H9 (cell line): ENCODE data around the gene AATK. TPM values are rescaled to one million over a fixed set of nuclear protein-coding genes. Genes with fewer than 3 reads are reported as not detected.

ENCODE experiments used
- DNase-seq: peaks from one replicate; pipeline ENCODE4 v3.0.0-alpha.2; 2017
- H2AFZ ChIP-seq: one replicate; pipeline ENCODE4 v1.6.1; 2013; ENCODE audit warnings: mild to moderate bottlenecking, low read length, control low read depth, moderate library complexity
- H2AK5ac ChIP-seq: 2 replicates; pipeline ENCODE4 v1.6.1; 2013; ENCODE audit warnings: low read length, control low read depth, mixed read lengths; ENCODE audit not compliant: insufficient read length
- H2BK120ac ChIP-seq: one replicate; pipeline ENCODE4 v1.6.1; 2013; ENCODE audit warnings: low read depth, mild to moderate bottlenecking, low read length, control low read depth, inconsistent platforms; ENCODE audit not compliant: poor library complexity, severe bottlenecking
- H2BK12ac ChIP-seq: 2 replicates; pipeline ENCODE4 v1.6.1; 2013; ENCODE audit warnings: low read length, control low read depth, mixed read lengths, low read depth; ENCODE audit not compliant: insufficient read length
- H2BK15ac ChIP-seq: 2 replicates; pipeline ENCODE4 v1.6.1; 2013; ENCODE audit warnings: low read depth, low read length, control low read depth
- H2BK20ac ChIP-seq: one replicate; pipeline ENCODE4 v1.6.1; 2013; ENCODE audit warnings: low read depth, mild to moderate bottlenecking, low read length, control low read depth, inconsistent platforms; ENCODE audit not compliant: poor library complexity, severe bottlenecking
- H2BK5ac ChIP-seq: 2 replicates; pipeline ENCODE4 v1.6.1; 2013; ENCODE audit warnings: low read length, control low read depth, mixed read lengths; ENCODE audit not compliant: insufficient read length
- H3K14ac ChIP-seq: 2 replicates; pipeline ENCODE4 v1.6.1; 2013; ENCODE audit warnings: low read length, control low read depth; ENCODE audit not compliant: insufficient read depth
- H3K18ac ChIP-seq: 2 replicates; pipeline ENCODE4 v1.6.1; 2013; ENCODE audit warnings: low read depth, mild to moderate bottlenecking, mixed read lengths, low read length, control low read depth; ENCODE audit not compliant: insufficient read length
- H3K23ac ChIP-seq: 2 replicates; pipeline ENCODE4 v1.6.1; 2013; ENCODE audit warnings: low read length, control low read depth, mixed read lengths, low read depth; ENCODE audit not compliant: insufficient read length
- H3K23me2 ChIP-seq: 2 replicates; pipeline ENCODE4 v1.6.1; 2013; ENCODE audit warnings: low read depth, mild to moderate bottlenecking, mixed read lengths, low read length, control low read depth; ENCODE audit not compliant: insufficient read length, poor library complexity, severe bottlenecking
- H3K27ac ChIP-seq: 2 replicates; pipeline ENCODE4 v1.5.1; 2013; ENCODE audit warnings: low read length, control low read depth, mixed read lengths, low read depth; ENCODE audit not compliant: insufficient read length
- H3K27me3 ChIP-seq: 2 replicates; pipeline ENCODE4 v1.6.1; 2013; ENCODE audit warnings: low read length, control low read depth, inconsistent platforms; ENCODE audit not compliant: insufficient read depth
- H3K4ac ChIP-seq: 2 replicates; pipeline ENCODE4 v1.6.1; 2013; ENCODE audit warnings: low read depth, mild to moderate bottlenecking, control low read depth, inconsistent platforms, low read length, moderate library complexity
- H3K4me1 ChIP-seq: 2 replicates; pipeline ENCODE4 v1.6.1; 2013; ENCODE audit warnings: low read length, control low read depth, inconsistent platforms; ENCODE audit not compliant: insufficient read depth
- H3K4me2 ChIP-seq: 2 replicates; pipeline ENCODE4 v1.6.1; 2013; ENCODE audit warnings: low read length, control low read depth, mixed read lengths; ENCODE audit not compliant: insufficient read length, insufficient read depth
- H3K56ac ChIP-seq: 2 replicates; pipeline ENCODE4 v1.6.1; 2013; ENCODE audit warnings: low read depth, mild to moderate bottlenecking, mixed read lengths, low read length, control low read depth; ENCODE audit not compliant: insufficient read length
- H3K79me1 ChIP-seq: 2 replicates; pipeline ENCODE4 v1.6.1; 2013; ENCODE audit warnings: low read depth, mild to moderate bottlenecking, moderate library complexity, low read length, control low read depth, inconsistent platforms; ENCODE audit not compliant: insufficient read depth, poor library complexity, severe bottlenecking
- H3K79me2 ChIP-seq: 2 replicates; pipeline ENCODE4 v1.6.1; 2013; ENCODE audit warnings: low read length, control low read depth, inconsistent platforms; ENCODE audit not compliant: insufficient read depth
- H3K9ac ChIP-seq: 2 replicates; pipeline ENCODE4 v1.6.1; 2013; ENCODE audit warnings: low read length, control low read depth, mixed read lengths; ENCODE audit not compliant: insufficient read length; ENCODE audit errors: extremely low read depth
- H3K9me3 ChIP-seq: one replicate; pipeline ENCODE4 v1.6.1; 2013; ENCODE audit warnings: low read depth, low read length, inconsistent platforms; ENCODE audit not compliant: control insufficient read depth
- H3T11ph ChIP-seq: one replicate; pipeline ENCODE4 v1.6.1; 2013; ENCODE audit warnings: mild to moderate bottlenecking, low read length, control low read depth, inconsistent platforms
- H4K20me1 ChIP-seq: one replicate; pipeline ENCODE4 v1.6.1; 2013; ENCODE audit not compliant: control insufficient read depth, insufficient read length, insufficient read depth
- H4K5ac ChIP-seq: 2 replicates; pipeline ENCODE4 v1.6.1; 2013; ENCODE audit warnings: low read depth, mild to moderate bottlenecking, mixed read lengths, low read length, control low read depth; ENCODE audit not compliant: insufficient read length
- H4K8ac ChIP-seq: replicated peaks from 2 replicates; pipeline ENCODE4 v1.6.1; 2013; ENCODE audit warnings: low read length, control low read depth, mixed read lengths, low read depth; ENCODE audit not compliant: insufficient read length
- H4K91ac ChIP-seq: 2 replicates; pipeline ENCODE4 v1.6.1; 2013; ENCODE audit warnings: low read depth, mild to moderate bottlenecking, moderate library complexity, mixed read lengths, low read length, control low read depth; ENCODE audit not compliant: insufficient read length
- H3K27ac Mint-ChIP-seq, 3 experiments: 2 replicates in 2 of 3; 3 replicates in 1 of 3; pipeline ENCODE4 v1.8.0; 2020 to 2021; ENCODE audit warnings: mixed read lengths in 3 of 3, mild to moderate bottlenecking in 1 of 3, moderate library complexity in 1 of 3
- H3K27me3 Mint-ChIP-seq: 2 replicates; pipeline ENCODE4 v1.8.0; 2021; ENCODE audit warnings: low read depth, mild to moderate bottlenecking, moderate library complexity, mixed read lengths
- H3K36me3 Mint-ChIP-seq, 3 experiments: 2 replicates in 2 of 3; 3 replicates in 1 of 3; pipeline ENCODE4 v1.8.0; 2020 to 2021; ENCODE audit warnings: low read depth in 3 of 3, mixed read lengths in 3 of 3; ENCODE audit not compliant: insufficient read depth in 1 of 3
- H3K4me1 Mint-ChIP-seq, 2 experiments: 2 replicates each; pipeline ENCODE4 v1.8.0; 2020; ENCODE audit warnings: mixed read lengths in 2 of 2
- H3K4me3 Mint-ChIP-seq, 2 experiments: 2 replicates in 1 of 2; 3 replicates in 1 of 2; pipeline ENCODE4 v1.8.0; 2020 to 2021; ENCODE audit warnings: mild to moderate bottlenecking in 2 of 2, mixed read lengths in 2 of 2, moderate library complexity in 1 of 2
- H3K9me3 Mint-ChIP-seq, 2 experiments: 2 replicates in 1 of 2; 3 replicates in 1 of 2; pipeline ENCODE4 v1.8.0; 2020; ENCODE audit warnings: mild to moderate bottlenecking in 2 of 2, mixed read lengths in 2 of 2, moderate library complexity in 1 of 2
- WGBS: extraction: QIAGEN DNeasy Blood & Tissue Kit; methylation state at CpG from one replicate; pipeline ENCODE4 v1.1.7; 2013; ENCODE audit warnings: missing lambda C conversion rate, low lambda C conversion rate, mixed read lengths; ENCODE audit not compliant: insufficient read length; ENCODE audit errors: extremely low coverage; 5-methylcytosine and 5-hydroxymethylcytosine counted together
- total RNA-seq: library from RNA; stranded (reverse); gene quantifications from 2 replicates; pipeline ENCODE4 v1.2.1, GENCODE V29; 2021
- TF ChIP-seq, protein P1 (sequence below): fragments of 200-600 bp; sonication (generic); conservative IDR thresholded peaks from 3 replicates; pipeline ENCODE4 v1.8.0; 2021; ENCODE audit warnings: antibody characterized with exemption, mild to moderate bottlenecking

AATK gene
- total RNA-seq, 1 experiment from 2014 or later, result 2.4 TPM

DNA sequence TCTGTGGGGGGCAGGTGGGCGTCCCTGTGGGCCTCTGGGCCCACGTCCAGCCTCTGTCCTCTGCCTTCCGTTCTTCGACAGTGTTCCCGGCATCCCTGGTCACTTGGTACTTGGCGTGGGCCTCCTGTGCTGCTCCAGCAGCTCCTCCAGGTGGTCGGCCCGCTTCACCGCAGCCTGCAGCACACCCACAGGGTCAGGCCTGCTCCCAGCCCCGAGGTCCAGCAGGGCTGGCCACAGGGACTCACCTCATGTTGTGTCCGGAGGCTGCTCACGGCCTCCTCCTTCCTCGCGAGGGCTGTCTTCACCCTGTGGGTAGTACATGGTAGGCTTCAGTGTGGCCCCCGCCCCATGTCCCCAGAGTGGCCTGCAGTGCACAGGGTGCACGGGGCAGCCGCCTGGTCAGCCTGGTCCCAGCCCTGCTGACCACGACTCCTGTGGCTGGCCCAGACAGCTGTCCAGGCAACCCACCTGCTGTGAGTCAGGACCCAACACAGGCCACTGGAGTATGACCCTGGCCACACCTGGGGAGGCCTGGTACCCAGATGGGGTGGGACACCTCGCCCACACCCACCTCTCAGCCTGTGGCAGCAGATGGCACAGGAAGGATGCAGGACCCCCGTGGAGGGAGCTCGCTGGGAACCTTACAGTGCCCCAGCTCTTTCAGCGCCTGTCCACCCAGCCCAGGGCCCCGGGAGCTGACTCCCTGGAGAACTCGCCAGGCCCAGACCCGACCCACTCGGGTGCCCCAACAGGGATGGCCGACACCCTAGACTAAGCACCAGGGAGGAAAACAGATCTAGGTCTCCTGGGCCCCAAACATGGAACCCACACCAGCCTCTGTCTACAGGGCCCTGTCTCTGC is 23.9 kb upstream of the AATK start:
- H4K5ac ChIP-seq, result no peak overlapping the region
- no peak overlapping the region for H2AK5ac ChIP-seq
- H2BK12ac ChIP-seq, result no peak overlapping the region
- no peak overlapping the region for H3K23ac ChIP-seq
- Mint-ChIP-seq H3K27ac (no peak overlapping the region), H3K36me3 (peaks cover 0 to 10% (median 6%) of the 10 kb centered on the region in 3 experiments; a peak in 5 of 7 replicates), H3K4me3 (no peak overlapping the region), H3K27me3 (no peaks in the 10 kb centered on the region), H3K9me3 (no peaks in the 10 kb centered on the region), H3K4me1 (0 out of 4 replicates have a peak, but pooled peaks cover 0 to 4% of the 10 kb centered on the region in 2 experiments)
- H3K4me2 ChIP-seq, result no peak overlapping the region
- H3K4ac ChIP-seq, result no peak overlapping the region
- no peaks in the 10 kb centered on the region for H4K20me1 ChIP-seq
- no peak overlapping the region for H2BK120ac ChIP-seq
- no CpG with 5 or more reads among the region's 27 CpGs for WGBS
- H3K27ac ChIP-seq, result no peak overlapping the region
- no peaks in the 10 kb centered on the region for H3K27me3 ChIP-seq
- no peak overlapping the region for H4K8ac ChIP-seq
- H3K79me2 ChIP-seq, result no peaks in the 10 kb centered on the region
- no peaks in the 10 kb centered on the region for H3K79me1 ChIP-seq
- no peak overlapping the region for H3T11ph ChIP-seq
- H3K18ac ChIP-seq, result no peak overlapping the region
- TF ChIP-seq, protein P1, sequence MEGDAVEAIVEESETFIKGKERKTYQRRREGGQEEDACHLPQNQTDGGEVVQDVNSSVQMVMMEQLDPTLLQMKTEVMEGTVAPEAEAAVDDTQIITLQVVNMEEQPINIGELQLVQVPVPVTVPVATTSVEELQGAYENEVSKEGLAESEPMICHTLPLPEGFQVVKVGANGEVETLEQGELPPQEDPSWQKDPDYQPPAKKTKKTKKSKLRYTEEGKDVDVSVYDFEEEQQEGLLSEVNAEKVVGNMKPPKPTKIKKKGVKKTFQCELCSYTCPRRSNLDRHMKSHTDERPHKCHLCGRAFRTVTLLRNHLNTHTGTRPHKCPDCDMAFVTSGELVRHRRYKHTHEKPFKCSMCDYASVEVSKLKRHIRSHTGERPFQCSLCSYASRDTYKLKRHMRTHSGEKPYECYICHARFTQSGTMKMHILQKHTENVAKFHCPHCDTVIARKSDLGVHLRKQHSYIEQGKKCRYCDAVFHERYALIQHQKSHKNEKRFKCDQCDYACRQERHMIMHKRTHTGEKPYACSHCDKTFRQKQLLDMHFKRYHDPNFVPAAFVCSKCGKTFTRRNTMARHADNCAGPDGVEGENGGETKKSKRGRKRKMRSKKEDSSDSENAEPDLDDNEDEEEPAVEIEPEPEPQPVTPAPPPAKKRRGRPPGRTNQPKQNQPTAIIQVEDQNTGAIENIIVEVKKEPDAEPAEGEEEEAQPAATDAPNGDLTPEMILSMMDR, result peak; percentile 47
- DNase-seq, result peak; percentile 58
- no peaks in the 10 kb centered on the region for H3K9me3 ChIP-seq
- no peak overlapping the region for H3K56ac ChIP-seq
- no peak overlapping the region for H2BK5ac ChIP-seq
- H2BK15ac ChIP-seq, result no peak overlapping the region
- H3K4me1 ChIP-seq, result no peaks in the 10 kb centered on the region
- no peak overlapping the region for H2AFZ ChIP-seq
- no peak overlapping the region for H3K14ac ChIP-seq
- H2BK20ac ChIP-seq, result no peak overlapping the region
- H4K91ac ChIP-seq, result no peak overlapping the region
- no peaks in the 10 kb centered on the region for H3K23me2 ChIP-seq
- no peak overlapping the region for H3K9ac ChIP-seq
